Frontal cortex (tissue), 4 donors: ENCODE data around the gene KY. TPM values are rescaled to one million over a fixed set of nuclear protein-coding genes. Genes with fewer than 3 reads are reported as not detected.
"Not testable (repeated sequence)": the region's sequence is repeated elsewhere in the genome, so short reads cannot be mapped to it uniquely, and the experiment has no call there.

Source experiments
- DNase-seq, 2 donors: peaks; one replicate each; pipeline ENCODE4 v3.0.0; 2012; ENCODE audit warnings: low spot score in 2 of 2
- FAIRE-seq: peaks from 2 replicates; lab custom pipeline; 2012; peaks lifted over from hg19 to GRCh38; lab: Jason Lieb, UNC
- total RNA-seq: library from RNA; depleted of rRNA; stranded (reverse); fragments of >200 nt; gene quantifications from one replicate; pipeline ENCODE4 v1.2.3, GENCODE V29; 2014
- donor health status: control.
- donor health status: control.
- donor health status: control.

Gene KY
- total RNA-seq, 1 donor from 2014 or later: 0.41 TPM

GRCh38 chr3:134607054-134608022 lies 43.5 kb downstream of the KY start:
- FAIRE-seq (no peak), DNase-seq (no peak)

- FAIRE-seq (no peak), DNase-seq (no peak)
Observed at GRCh38 chr3:134606033-134607025, 44.5 kb downstream of the KY start.

GRCh38 chr3:134605556-134605955 lies 45.3 kb downstream of the KY start:
- DNase-seq (no peak), FAIRE-seq (no peak)

GRCh38 chr3:134603956-134604355 lies 46.9 kb downstream of the KY start:
- DNase-seq: no peak
- FAIRE-seq: no peak

GRCh38 chr3:134603480-134603879 lies 47.3 kb downstream of the KY start:
- no peak for FAIRE-seq
- DNase-seq: no peak

GRCh38 chr3:134602440-134602814 lies 48.4 kb downstream of the KY start:
- DNase-seq (no peak), FAIRE-seq (no peak)

- DNase-seq (peak; percentile 57 to 81), FAIRE-seq (no peak)
Observed at GRCh38 chr3:134601539-134602439, 49.0 kb downstream of the KY start.

- FAIRE-seq (no peak), DNase-seq (peak; percentile 34 to 74)
Observed at GRCh38 chr3:134600685-134601463, 49.9 kb downstream of the KY start.

GRCh38 chr3:134600206-134600605 lies 50.6 kb downstream of the KY start:
- DNase-seq (no peak), FAIRE-seq (no peak)

GRCh38 chr3:134598763-134599545 lies 51.9 kb downstream of the KY start:
- FAIRE-seq: no peak

GRCh38 chr3:134597390-134597970 lies 53.3 kb downstream of the KY start:
- no peak for DNase-seq
- no peak for FAIRE-seq

More at GRCh38 chr3:134598763-134599545, 51.9 kb downstream of the KY start:
- no peak for DNase-seq

GRCh38 chr3:134594986-134595385 lies 55.8 kb downstream of the KY start:
- FAIRE-seq, DNase-seq: not testable (repeated sequence)

GRCh38 chr3:134594331-134594741 lies 56.5 kb downstream of the KY start:
- no peak for DNase-seq

GRCh38 chr3:134592806-134593205 lies 58.0 kb downstream of the KY start:
- no peak for DNase-seq
- FAIRE-seq: no peak

More at GRCh38 chr3:134594331-134594741, 56.5 kb downstream of the KY start:
- FAIRE-seq: no peak

- no peak for DNase-seq
- no peak for FAIRE-seq
Observed at GRCh38 chr3:134590766-134591165, 60.1 kb downstream of the KY start.

GRCh38 chr3:134579141-134579665 lies 71.6 kb downstream of the KY start:
- FAIRE-seq (no peak), DNase-seq (no peak)

- FAIRE-seq (no peak), DNase-seq (no peak)
Observed at GRCh38 chr3:134576831-134577230, 74.0 kb downstream of the KY start.
